Measurements from ENCODE around the gene AXIN2. TPM values are rescaled to one million over a fixed set of nuclear protein-coding genes. Genes with fewer than 3 reads are reported as not detected.

AXIN2 gene
- total RNA-seq, 1 donor from 2014 or later: 8.9 TPM

DNA sequence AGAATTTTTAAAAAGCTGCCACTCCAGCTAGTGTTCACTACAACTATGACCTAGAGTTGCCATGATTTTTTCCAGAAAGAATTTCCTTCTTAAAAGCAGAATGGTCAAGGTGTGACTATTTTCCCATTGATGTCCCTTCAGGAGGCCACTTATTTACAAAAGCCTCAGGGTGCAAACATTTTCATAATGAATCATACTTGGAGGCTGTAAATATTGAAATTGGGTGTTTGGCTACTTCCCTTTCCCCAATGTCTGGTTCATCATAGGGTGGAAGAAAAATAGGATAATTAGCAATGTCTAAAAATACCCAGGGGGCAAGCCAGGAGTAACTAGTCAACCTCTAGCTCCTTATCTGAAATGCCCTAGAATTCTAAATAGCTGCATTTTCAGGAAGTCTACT lies 18.8 kb downstream of the AXIN2 start:
- Histone ChIP-seq H3K4me2 (ENCODE audit: low read length) (no peak overlapping the region), H3K9ac (ENCODE audit: low read length) (no peak overlapping the region), H4K20me1 (ENCODE audit: insufficient read depth, low read length) (peaks cover 53% of the 10 kb centered on the region), H2AFZ (ENCODE audit: low read depth, low read length) (no peak overlapping the region), H3K9me3 (ENCODE audit: insufficient read depth, low read depth, low read length) (no peaks in the 10 kb centered on the region), H3K27me3 (ENCODE audit: insufficient read depth, low read length) (no peaks in the 10 kb centered on the region), H3K4me3 (ENCODE audit: insufficient read depth, low read depth, low read length) (no peak overlapping the region), H3K4me1 (ENCODE audit: insufficient read depth, low read length) (peaks cover 9% of the 10 kb centered on the region), H3K36me3 (ENCODE audit: insufficient read depth, low read length) (peaks cover 8% of the 10 kb centered on the region), H3K79me2 (ENCODE audit: insufficient read depth, low read length) (peaks cover 17% of the 10 kb centered on the region), H3K27ac (ENCODE audit: low read depth, low read length) (no peak overlapping the region)
- DNase-seq (ENCODE audit: low read depth) (no peak), FAIRE-seq (no peak)
- H3K36me3 Mint-ChIP-seq (ENCODE audit: low read depth, unreplicated experiment): peaks cover 24% of the 10 kb centered on the region
- H3K27me3 Mint-ChIP-seq (ENCODE audit: low read depth, unreplicated experiment): no peaks in the 10 kb centered on the region
- peaks cover 3% of the 10 kb centered on the region for H3K4me1 Mint-ChIP-seq (ENCODE audit: low read depth, unreplicated experiment)
- no peak for TF ChIP-seq EZH2 (IDR thresholded peaks at IDR 0.05; ENCODE audit: insufficient read depth, low read length)
- TF ChIP-seq, protein P1, sequence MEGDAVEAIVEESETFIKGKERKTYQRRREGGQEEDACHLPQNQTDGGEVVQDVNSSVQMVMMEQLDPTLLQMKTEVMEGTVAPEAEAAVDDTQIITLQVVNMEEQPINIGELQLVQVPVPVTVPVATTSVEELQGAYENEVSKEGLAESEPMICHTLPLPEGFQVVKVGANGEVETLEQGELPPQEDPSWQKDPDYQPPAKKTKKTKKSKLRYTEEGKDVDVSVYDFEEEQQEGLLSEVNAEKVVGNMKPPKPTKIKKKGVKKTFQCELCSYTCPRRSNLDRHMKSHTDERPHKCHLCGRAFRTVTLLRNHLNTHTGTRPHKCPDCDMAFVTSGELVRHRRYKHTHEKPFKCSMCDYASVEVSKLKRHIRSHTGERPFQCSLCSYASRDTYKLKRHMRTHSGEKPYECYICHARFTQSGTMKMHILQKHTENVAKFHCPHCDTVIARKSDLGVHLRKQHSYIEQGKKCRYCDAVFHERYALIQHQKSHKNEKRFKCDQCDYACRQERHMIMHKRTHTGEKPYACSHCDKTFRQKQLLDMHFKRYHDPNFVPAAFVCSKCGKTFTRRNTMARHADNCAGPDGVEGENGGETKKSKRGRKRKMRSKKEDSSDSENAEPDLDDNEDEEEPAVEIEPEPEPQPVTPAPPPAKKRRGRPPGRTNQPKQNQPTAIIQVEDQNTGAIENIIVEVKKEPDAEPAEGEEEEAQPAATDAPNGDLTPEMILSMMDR (IDR thresholded peaks at IDR 0.05; ENCODE audit: insufficient read depth, low read depth, low read length): no peak
- no peak overlapping the region for H3K4me3 Mint-ChIP-seq (ENCODE audit: unreplicated experiment)
- no peak overlapping the region for H3K27ac Mint-ChIP-seq (ENCODE audit: unreplicated experiment)
- H3K9me3 Mint-ChIP-seq (ENCODE audit: unreplicated experiment): no peaks in the 10 kb centered on the region

GRCh38 chr17:65542067-65542466 lies 19.4 kb downstream of the AXIN2 start:
- Mint-ChIP-seq H3K27me3 (ENCODE audit: low read depth, unreplicated experiment) (no peaks in the 10 kb centered on the region), H3K36me3 (ENCODE audit: low read depth, unreplicated experiment) (peaks cover 24% of the 10 kb centered on the region), H3K27ac (ENCODE audit: unreplicated experiment) (no peak overlapping the region), H3K4me3 (ENCODE audit: unreplicated experiment) (no peak overlapping the region), H3K4me1 (ENCODE audit: low read depth, unreplicated experiment) (peaks cover 3% of the 10 kb centered on the region), H3K9me3 (ENCODE audit: unreplicated experiment) (no peaks in the 10 kb centered on the region)
- Histone ChIP-seq H3K27ac (ENCODE audit: low read depth, low read length) (no peak overlapping the region), H3K4me2 (ENCODE audit: low read length) (no peak overlapping the region), H2AFZ (ENCODE audit: low read depth, low read length) (no peak overlapping the region), H3K27me3 (ENCODE audit: insufficient read depth, low read length) (no peaks in the 10 kb centered on the region), H3K9ac (ENCODE audit: low read length) (no peak overlapping the region), H3K4me1 (ENCODE audit: insufficient read depth, low read length) (peaks cover 3% of the 10 kb centered on the region), H3K79me2 (ENCODE audit: insufficient read depth, low read length) (peaks cover 17% of the 10 kb centered on the region), H3K36me3 (ENCODE audit: insufficient read depth, low read length) (peaks cover 8% of the 10 kb centered on the region), H3K9me3 (ENCODE audit: insufficient read depth, low read depth, low read length) (no peaks in the 10 kb centered on the region), H4K20me1 (ENCODE audit: insufficient read depth, low read length) (peaks cover 47% of the 10 kb centered on the region), H3K4me3 (ENCODE audit: insufficient read depth, low read depth, low read length) (no peak overlapping the region)
- FAIRE-seq: no peak
- TF ChIP-seq EZH2 (IDR thresholded peaks at IDR 0.05; ENCODE audit: insufficient read depth, low read length): no peak
- TF ChIP-seq, protein P1 (IDR thresholded peaks at IDR 0.05; ENCODE audit: insufficient read depth, low read depth, low read length): no peak
- DNase-seq (ENCODE audit: low read depth): no peak

GRCh38 chr17:65541453-65541852 lies 20.0 kb downstream of the AXIN2 start:
- peaks cover 42% of the 10 kb centered on the region for H4K20me1 ChIP-seq (ENCODE audit: insufficient read depth, low read length)
- Mint-ChIP-seq H3K4me1 (ENCODE audit: low read depth, unreplicated experiment) (peaks cover 3% of the 10 kb centered on the region), H3K27ac (ENCODE audit: unreplicated experiment) (no peak overlapping the region), H3K36me3 (ENCODE audit: low read depth, unreplicated experiment) (peaks cover 22% of the 10 kb centered on the region), H3K4me3 (ENCODE audit: unreplicated experiment) (no peak overlapping the region), H3K9me3 (ENCODE audit: unreplicated experiment) (no peaks in the 10 kb centered on the region), H3K27me3 (ENCODE audit: low read depth, unreplicated experiment) (no peaks in the 10 kb centered on the region)
- H3K4me3 ChIP-seq (ENCODE audit: insufficient read depth, low read depth, low read length): no peak overlapping the region
- H3K27ac ChIP-seq (ENCODE audit: low read depth, low read length): no peak overlapping the region
- no peak overlapping the region for H3K9ac ChIP-seq (ENCODE audit: low read length)
- FAIRE-seq (no peak), DNase-seq (ENCODE audit: low read depth) (no peak)
- no peaks in the 10 kb centered on the region for H3K9me3 ChIP-seq (ENCODE audit: insufficient read depth, low read depth, low read length)
- peaks cover 13% of the 10 kb centered on the region for H3K79me2 ChIP-seq (ENCODE audit: insufficient read depth, low read length)
- no peaks in the 10 kb centered on the region for H3K4me1 ChIP-seq (ENCODE audit: insufficient read depth, low read length)
- peaks cover 8% of the 10 kb centered on the region for H3K36me3 ChIP-seq (ENCODE audit: insufficient read depth, low read length)
- H3K4me2 ChIP-seq (ENCODE audit: low read length): no peak overlapping the region
- no peak overlapping the region for H2AFZ ChIP-seq (ENCODE audit: low read depth, low read length)
- no peak for TF ChIP-seq EZH2 (IDR thresholded peaks at IDR 0.05; ENCODE audit: insufficient read depth, low read length)
- TF ChIP-seq, protein P1 (IDR thresholded peaks at IDR 0.05; ENCODE audit: insufficient read depth, low read depth, low read length): no peak
- H3K27me3 ChIP-seq (ENCODE audit: insufficient read depth, low read length): no peaks in the 10 kb centered on the region

All from astrocyte (in vitro differentiated cells and primary cell).